GDM1 (cell line): Measurements from ENCODE around the gene RAPGEF1.

Source experiments
- DNase-seq: peaks from one replicate; lab custom pipeline; 2025; lab: John Stamatoyannopoulos, UW

The RAPGEF1 gene

DNA sequence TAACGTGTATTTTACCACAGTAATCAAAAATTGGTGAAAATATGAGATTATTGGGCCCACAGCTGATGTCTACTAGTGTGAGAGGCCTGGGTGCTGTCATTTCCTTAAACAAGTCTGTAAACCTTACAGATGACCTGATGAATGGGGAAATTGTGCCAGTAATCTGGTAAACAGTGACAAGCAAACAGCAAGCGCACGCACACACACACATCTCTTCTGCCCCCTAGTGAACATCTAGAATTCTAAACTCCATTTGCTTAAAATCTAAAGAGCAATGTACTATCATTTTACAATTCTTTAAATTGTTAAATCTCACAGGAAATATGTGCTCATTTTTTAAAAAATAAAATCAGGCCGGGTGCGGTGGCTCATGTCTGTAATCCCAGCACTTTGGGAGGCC is 7.5 kb upstream of the RAPGEF1 start:
- peak; percentile 21 for DNase-seq

DNA sequence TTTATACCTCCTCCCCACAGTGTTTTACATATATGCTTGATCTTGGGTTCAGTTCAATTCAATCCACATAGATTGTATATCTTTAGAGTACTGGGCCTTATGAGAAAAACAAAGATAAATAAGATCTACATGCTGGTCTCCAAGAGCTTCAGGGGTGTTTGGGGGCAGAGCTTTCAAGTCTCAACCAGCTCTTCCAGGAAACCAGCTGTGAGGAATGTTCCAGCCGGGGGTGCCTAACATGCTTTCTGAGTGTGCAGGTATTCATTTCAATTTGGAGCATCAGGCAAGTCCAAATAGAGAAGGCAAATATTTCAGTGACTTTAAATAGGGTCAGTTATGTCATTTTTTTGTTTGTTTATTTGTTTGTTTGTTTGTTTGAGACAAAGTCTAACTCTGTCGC is 5.7 kb upstream of the RAPGEF1 start:
- no peak for DNase-seq

DNA sequence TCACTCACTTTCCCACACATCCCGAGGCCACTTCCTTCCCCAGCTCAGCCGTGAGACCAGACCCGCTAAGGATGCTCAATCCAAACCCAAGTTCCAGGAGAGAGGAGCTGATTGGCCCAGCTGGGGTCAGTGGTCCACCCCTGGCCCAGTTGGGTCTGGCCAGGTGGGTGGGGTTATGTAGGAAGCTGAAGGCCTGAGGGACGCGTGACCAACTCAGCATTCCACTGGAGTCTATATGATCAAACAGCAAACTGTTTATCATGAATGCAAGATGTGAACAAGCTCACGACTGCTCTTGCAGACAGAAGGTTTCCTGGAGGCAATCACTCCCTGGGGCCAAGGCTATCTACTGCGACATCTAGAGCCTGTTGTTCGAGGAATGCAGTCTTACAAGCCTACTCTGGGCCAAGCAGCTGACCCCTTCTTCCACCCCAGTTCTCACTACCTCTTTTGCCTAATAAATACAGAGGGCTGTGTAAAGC is 4.9 kb upstream of the RAPGEF1 start:
- peak; percentile 43 for DNase-seq

DNA sequence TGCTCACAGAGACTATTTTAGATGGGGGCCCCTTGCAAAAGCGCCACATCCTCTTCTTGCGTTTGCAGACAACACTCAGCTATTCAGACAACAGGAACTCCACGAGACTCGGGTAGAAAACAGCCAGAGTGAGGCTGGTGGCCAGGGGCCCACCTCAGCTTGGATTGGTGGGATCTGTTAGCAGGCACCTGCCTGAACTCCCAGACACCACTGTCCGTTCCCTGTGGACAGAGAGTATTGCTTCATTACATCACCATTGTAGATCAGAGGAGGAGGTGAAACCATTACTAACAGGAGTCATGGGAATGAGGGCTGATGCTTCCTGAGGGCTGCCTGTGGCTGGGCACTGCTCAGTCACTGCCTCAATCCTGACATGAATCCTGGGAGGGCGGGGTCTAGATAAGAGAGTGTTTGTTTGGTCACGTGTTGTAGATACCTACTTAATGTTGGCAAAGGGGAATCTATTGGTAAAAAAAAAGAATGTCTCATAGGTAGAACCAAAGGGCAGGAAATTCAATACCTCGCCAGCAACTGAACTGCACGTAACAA is 4.4 kb upstream of the RAPGEF1 start:
- DNase-seq: peak; percentile 39

DNA sequence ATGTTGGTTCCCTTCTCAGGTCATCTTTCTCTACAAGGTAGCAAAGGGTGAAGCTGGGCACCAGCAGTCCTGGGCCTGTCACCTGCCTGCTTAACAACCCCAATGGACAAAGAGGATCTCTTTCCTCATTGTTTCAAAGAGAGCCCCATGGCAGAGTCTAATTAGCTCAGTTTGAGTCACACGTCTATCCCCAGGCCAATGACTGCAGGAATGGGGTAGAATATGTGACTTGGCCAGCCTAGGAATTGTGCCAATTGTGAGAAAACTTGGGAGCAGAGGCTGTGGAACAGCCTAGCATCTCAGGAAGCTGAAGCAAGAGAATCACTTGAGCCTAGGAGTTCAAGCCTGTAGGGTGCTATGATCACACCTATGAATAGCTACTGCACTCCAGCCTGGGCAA is 3.6 kb upstream of the RAPGEF1 start:
- no peak for DNase-seq

DNA sequence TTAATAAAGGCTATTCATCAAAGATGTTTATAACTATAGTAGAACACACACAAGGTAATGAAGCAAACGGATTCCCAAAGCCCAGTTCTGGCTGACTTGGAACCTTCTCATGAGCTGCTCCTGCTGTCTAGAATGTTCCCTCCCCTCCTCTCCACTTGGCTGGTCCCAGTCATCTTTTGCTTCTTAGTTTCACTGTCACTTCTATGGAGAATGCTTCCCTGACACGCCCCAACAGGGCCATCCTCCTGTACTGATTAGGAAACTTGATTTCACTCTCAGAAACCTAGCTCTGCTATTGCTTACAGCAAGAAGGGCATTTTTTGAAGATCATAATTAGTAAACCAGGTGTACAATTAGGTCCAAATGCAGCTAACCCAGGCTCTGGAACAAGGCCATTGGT is 3.2 kb upstream of the RAPGEF1 start:
- no peak for DNase-seq

DNA sequence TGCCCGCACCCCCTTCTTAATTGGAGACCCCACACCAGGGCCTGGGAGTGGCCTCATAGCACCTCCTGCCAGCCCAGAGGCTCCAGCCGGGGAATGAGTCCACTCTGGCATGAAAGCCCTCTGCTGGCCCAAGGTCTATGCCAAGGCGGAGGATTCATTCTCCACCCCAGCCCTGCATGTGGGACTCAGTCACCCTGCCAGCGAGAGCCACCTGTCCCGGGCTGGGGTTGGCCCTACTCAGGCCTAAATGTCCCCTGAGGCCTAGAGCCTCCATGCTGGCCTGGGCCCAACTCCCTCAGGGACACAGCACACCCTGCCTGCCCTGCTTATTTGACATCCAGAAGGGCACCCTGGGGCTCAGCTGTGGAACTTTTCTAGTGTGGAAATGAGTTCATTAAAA is 1.0 kb upstream of the RAPGEF1 start:
- no peak for DNase-seq

DNA sequence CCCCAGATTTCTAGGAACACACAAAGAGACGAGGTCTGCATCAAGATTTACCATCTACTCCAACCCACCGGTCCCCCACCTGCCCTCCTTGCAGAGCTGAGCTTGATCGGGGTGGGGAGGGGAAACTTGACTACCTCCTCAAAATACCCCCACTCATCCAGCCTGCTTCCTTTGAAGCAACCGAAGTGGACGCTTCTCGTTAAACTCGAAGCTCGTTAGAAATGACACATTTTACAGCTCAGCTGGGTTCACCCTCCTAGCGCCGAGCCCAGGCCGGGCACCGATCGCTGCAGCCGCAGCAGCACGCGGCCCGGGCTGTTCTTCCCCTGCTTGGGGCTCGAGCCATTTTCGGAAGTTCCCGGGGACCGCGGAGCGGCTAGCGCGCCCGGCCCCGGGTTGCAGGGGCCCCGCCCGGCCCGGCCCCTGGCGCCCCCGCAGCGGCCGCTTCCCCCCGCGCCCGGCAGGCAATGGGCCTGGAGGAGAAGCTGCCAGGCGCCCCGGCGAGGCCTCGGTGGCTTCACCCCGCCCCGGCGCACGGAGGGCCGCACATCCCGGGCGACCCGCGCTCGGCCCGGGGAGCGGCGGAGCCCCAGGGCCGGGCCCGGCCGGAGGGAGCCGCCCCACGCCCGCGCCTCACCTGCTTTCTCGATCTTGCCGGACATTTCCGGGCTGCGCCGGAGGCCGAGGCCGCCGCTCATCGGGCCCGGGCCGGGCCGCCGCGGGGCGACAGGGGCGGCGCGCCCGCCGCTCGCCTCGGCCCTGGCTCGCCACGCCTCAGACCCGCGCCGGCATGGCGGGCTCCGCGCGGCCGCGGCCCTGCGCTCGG is 530 bp downstream of the RAPGEF1 start:
- DNase-seq: no peak

DNA sequence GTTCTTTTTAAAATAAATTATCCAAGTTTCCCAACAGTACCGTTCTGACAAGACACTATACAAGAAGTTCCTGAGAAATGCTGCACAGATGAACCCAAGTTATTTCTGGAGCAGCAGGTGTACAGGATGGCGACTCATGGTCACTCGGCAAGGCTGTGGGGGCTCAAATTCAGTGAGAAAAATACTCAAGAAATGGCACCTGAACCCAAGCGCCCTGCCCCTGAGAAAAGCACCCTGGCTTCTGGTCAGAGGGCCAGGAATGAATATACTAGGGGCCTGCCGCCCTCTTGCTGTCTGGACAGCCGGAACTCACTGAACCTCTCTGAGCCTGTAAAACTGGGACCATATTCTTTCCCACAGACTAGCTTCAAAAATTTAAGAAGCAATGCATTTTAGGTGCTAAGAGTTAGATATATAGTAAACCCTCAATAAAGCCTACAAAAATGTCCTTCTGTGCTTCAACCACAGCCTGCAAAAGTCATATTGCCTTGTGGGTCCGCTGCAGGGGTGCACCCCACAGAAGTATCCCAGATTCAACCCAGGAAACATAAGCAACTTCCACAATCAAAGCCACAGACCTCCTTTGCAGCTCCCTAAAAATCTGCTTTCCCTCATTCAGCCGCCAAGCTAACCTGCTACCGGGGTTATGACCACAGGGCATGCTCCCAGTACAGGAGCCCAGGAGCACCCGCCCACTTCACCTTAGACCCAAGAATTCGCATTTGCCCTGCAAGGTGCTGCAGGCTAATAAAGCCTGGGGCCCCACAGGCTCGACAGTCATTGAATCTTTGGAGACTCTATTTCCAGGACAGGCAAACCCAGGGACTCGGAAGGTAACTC is 1.4 kb downstream of the RAPGEF1 start:
- no peak for DNase-seq

DNA sequence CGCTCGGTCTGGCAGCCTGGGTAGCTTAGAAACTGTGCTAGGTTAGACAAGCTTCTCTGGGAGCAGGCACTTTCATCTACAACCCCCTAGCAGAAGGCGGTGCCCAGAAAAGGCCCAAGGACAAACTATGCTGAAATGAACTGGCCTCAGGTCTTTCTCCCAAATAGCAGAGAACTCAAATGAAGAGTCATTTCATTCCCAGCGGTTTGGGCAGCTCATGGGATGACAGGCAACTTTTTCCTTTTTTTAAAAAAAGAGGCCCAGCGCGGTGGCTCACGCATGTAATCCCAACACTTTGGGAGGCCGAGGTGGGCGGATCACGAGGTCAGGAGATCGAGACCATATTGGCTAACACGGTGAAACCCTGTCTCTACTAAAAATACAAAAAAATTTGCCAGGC is 2.5 kb downstream of the RAPGEF1 start:
- no peak for DNase-seq

DNA sequence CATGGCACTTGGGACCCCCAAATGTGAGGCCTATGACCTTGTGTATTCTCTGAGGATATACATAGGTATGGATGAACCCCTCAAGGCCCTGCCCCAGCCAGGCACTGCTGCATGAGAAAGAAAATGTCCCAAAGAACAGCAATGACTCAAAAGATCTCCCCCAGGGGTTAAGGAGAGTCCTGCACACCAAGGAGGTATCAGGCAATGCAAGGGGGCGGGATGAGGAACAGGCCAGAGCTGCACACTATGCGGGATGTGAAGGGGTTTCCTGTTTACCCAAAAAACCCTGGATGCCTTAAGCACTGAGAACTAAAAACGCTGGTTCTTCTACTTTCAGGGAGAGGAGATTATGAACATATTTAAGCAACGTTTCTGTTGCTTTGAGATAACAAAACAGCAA is 3.4 kb downstream of the RAPGEF1 start:
- DNase-seq: no peak

DNA sequence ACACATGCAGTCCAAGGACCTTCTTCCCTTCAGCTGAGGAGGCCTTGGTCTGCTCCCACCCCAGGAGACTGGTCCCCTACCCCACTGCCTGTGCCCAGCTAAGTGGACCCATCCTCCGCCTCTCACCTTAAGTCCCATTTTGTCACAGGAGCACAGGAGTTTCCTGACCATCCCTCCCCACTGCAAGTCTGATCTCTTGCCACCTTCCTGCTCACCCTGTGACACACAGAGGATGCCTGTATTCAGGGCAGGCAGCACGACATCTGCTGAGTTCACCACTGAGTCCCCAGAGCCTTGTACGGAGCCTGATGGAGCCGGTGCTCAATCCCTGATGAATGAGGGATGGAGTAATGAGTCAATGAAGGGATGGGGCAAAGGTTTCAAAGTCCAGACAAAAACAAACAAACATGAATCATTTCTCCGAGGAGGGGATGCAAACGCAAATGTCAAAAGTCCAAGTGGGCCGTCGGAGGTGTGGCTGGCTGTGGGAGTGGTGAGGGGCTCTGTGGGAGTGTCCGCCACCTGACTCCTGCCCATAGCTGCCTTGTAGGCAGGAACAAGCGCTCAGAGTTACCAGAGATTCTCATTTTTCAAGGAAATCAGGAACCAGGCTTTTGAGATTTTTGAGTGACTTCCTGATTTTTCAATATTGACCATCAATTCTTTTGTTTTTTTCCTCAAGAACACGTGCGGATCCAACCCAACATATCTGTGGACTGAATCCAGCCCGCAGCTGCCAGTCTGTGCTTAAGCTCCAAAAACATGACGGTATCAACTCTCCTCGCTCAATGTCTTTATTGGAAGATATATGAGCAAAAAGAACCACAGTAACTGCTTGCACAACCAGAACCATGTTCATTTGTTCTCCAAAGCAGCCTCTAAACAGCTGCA is 4.4 kb downstream of the RAPGEF1 start:
- no peak for DNase-seq

DNA sequence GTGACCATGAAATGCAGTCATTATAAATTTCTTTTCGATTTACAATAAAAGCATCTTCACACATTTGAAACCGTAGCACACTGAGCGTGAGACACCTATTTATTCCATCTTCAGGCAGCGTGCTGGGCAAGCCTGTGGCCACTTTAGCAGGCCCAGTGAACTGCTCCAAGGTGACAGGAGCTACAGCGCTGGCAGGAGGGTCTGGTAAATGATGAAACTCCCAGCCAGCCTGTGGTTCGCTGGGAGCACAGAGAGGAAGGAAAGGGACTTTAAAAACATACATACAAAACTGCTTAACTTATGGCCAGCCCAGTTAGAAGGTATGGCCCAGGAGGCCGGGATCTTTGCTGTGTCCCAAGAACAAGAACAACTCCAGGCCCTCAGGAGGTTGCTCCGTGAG is 5.1 kb downstream of the RAPGEF1 start:
- DNase-seq: no peak

DNA sequence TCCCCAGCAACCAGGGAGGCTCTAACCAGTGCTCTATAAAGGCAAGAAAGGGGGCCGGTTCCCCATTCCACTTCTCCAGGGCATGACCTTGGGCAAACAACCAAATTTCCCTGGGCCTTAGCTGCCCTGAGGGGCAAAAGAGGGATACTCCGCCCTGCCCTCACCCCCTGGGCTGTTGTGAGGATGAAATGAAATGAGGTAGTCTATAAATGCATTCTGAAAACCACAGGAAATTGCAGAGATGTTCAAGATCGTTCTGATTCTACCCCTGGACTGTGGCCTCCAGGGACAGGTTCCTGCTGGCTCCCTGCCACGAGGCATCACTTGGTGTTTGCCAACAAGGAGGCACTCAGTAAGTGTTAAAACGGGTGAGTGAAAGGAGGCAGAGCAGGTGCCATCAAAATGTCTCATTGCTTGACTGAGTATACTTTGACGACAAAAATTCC is 5.7 kb downstream of the RAPGEF1 start:
- no peak for DNase-seq

DNA sequence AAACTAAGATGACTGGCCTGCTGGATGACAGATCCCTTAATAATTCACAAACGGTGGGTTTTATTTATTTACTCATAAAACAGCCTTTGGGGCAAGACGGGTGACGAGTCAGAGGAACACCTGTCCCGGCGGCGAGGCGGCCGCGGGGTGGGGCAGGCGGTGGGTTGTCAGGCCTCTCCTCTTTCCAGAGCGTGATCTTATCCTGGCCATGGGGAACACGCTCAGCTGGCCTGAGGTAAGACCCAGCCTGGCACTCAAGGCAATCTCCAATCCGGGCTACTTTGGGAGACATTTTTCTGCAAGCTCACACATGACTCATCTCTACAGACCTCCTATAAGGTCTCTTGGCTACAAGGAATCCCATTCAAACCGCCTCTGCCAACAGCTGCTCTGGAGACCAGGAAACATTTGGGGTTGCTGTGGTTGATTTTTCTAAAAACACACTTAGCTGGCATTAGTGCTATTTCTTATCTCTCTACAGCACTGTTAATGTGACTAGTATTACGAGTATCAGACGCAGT is 6.3 kb downstream of the RAPGEF1 start:
- peak; percentile 69 for DNase-seq

DNA sequence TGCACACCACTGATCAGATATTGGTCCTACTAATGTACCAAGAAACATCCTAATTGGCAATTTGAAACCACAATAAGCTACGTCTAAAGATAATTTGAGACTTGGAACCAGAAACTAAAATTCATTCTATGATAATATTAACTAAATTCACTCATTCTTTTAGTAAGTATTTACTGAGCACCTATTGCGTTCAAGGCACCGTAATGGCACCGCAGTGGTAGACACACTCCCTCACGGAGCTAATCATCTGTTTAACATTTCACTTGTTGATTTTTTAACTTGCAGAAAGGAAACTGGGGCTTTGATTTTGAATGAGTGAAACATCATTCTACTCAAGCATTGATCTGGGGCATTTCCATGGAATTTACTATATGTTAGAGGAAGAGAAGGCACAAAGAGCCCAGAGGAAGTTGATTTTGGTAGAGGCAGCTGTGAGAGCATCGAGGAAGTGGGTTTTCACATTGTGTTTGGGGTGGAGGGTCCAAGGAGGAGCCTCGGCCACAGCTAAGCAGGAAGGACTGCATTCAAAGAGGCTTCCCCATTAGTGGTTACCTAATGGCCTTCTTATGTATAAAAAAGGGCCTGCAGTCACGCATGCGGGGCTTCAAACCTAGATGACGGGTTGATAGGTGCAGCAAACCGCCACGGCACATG is 7.1 kb downstream of the RAPGEF1 start:
- peak; percentile 72 for DNase-seq

DNA sequence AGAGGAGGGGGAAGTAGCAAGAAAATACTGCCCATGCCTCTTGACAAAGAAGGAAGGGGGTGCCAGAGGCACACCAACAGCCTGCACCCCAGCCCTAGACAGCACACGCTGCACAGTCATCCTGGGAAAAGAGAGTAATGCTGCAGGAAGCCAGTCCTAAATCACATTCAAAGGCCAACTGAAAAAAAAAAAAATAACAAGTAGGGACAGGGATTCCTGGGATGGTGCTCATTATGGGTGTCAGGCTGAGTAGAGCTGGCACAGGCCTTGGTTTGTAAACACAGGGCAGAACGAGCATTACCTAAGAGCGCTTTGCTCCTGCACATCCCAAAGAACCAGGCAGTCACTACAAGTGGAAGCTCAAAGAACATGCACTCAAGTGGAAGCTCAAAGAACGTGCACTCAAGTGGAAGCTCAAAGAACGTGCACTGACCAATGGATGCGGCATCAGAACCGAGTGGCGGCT is 7.8 kb downstream of the RAPGEF1 start:
- DNase-seq: no peak

DNA sequence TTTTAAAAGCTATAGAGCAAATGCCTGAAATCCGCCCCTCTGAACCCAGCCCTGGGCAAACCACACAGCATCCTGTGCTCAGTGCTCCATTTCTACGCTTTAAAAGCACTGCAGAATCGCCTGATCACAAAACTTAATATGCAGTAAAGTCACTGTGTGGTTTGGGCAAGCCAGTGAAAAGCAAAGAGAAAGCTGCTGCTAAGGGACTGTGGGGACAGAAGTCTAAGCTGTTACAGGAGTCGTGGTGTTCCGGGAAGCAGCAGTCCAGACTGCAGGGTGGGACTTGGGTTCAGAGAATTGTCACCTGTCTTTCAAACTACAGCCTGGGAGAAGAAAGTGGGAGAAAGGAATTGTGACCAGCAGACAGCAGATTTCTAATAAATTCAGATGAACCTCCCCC is 8.2 kb downstream of the RAPGEF1 start:
- DNase-seq: no peak

DNA sequence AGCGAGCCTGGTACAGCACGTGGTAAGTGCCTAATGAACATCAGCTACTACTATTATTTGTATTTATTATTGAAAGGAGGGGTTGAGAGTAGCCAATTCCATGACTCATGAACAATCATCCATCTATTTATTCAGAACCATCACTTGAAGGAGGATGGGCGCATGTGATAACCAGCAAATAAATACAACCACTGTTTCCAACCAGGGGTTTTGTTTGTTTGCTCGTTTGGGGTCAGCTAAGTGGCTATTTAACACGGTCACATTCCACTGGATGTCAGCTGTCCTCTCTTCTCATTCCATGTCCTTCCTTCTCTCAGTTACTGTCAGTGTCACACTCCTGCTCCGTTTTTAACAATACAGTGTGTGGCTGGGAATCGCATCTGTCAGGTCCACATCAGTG is 8.6 kb downstream of the RAPGEF1 start:
- DNase-seq: no peak

DNA sequence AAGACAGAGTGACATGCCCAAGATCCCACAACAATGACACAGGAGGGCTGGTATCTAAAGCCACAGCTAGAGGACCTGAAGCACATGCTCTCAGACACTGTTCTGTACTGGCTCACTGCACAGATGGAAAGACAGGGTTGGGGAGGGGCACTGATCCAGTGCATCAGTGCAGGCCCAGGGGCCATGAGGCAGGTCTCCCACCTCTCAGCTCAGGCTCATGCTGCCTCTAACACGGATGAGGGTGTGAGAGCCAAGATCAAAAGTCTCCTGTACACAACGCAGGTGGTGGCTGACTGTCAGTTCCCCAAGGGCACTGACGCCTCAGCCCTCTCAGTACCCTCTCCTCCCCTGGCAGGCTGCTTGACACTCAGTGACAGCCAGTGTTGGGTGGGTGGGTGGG is 10.9 kb downstream of the RAPGEF1 start:
- DNase-seq: no peak

DNA sequence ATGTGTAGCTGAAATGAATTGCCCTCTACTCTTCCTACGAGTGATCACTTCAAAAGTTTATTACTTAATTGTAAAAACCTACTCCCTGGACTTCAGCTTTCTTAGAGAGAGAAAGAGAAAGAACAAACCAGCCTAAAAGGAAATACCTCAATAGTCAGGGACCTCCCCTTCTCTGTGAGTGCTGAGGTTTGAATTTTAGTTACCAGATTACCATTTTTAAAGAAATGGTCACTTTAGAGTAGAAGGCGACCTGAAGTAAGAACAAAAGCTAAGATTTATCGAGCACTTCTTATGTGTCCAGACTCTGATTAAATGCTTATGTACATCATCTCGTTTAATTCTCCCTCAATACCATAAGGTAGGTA is 11.3 kb downstream of the RAPGEF1 start:
- DNase-seq: no peak
